B cell (primary cell): Measurements from ENCODE around the gene GLG1.
"Not testable (repeated sequence)": the region's sequence is repeated elsewhere in the genome, so short reads cannot be mapped to it uniquely, and the experiment has no call there.

Experiments
- EZH2 ChIP-seq: IDR thresholded peaks from 2 replicates; pipeline ENCODE4 v1.6.1; 2012; ENCODE audit warnings: borderline replicate concordance, low read depth, mild to moderate bottlenecking, moderate library complexity, low read length; ENCODE audit not compliant: insufficient read depth, poor library complexity, severe bottlenecking
- TF ChIP-seq, protein P1 (sequence below): fragments of 200-600 bp; IDR thresholded peaks from one replicate; pipeline ENCODE4 v1.8.0; 2022; ENCODE audit warnings: antibody characterized with exemption, mild to moderate bottlenecking

DNA sequence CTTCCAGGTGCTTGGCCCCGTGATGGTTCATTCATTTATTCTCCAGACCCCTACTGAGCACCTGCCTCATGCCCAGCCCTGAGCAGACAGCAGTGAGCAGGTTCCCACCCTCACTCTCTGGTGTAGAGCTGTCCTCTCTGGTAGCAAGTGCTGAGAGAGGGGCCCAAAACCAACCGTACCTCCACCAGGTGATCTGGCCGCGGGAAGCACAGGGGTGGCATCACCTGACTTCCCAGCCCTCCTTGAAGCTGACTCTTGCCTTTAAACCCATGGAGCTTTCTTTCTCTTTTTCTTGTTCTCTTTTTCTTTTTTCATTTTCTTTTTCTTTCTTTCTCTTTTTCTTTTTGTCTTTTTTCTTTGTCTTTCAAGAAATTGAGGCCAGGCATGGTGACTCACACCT, 206.7 kb downstream of the GLG1 start:
- TF ChIP-seq, protein P1, sequence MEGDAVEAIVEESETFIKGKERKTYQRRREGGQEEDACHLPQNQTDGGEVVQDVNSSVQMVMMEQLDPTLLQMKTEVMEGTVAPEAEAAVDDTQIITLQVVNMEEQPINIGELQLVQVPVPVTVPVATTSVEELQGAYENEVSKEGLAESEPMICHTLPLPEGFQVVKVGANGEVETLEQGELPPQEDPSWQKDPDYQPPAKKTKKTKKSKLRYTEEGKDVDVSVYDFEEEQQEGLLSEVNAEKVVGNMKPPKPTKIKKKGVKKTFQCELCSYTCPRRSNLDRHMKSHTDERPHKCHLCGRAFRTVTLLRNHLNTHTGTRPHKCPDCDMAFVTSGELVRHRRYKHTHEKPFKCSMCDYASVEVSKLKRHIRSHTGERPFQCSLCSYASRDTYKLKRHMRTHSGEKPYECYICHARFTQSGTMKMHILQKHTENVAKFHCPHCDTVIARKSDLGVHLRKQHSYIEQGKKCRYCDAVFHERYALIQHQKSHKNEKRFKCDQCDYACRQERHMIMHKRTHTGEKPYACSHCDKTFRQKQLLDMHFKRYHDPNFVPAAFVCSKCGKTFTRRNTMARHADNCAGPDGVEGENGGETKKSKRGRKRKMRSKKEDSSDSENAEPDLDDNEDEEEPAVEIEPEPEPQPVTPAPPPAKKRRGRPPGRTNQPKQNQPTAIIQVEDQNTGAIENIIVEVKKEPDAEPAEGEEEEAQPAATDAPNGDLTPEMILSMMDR: not testable (repeated sequence)
- TF ChIP-seq EZH2: not testable (repeated sequence)
